B cell (primary cell): ENCODE results near the gene QSOX2. TPM values are rescaled to one million over a fixed set of nuclear protein-coding genes. Genes with fewer than 3 reads are reported as not detected.

Experiments
- ATAC-seq: fragments of 200-7000 bp; cut with Tn5 transposase; one replicate; pipeline ENCODE4 v1.10.0; 2021; ENCODE audit warnings: low read depth, mild to moderate bottlenecking, moderate number of reproducible peaks, moderate library complexity
- CTCF ChIA-PET: fragments of 350-600 bp; sonication (Branson Sonifier 250); formaldehyde crosslinking; loops from one replicate; lab custom pipeline; 2021; ENCODE audit warnings: antibody characterized with exemption, inconsistent platforms; lab: Charles Lee
- POLR2A ChIA-PET: fragments of 350-600 bp; sonication (Branson Sonifier 250); formaldehyde crosslinking; loops from one replicate; lab custom pipeline; 2021; ENCODE audit warnings: antibody characterized with exemption; lab: Charles Lee
- DNase-seq: peaks from one replicate; pipeline ENCODE4 v3.0.0; 2013
- H2AFZ ChIP-seq: 2 replicates; pipeline ENCODE4 v1.6.1; 2012; ENCODE audit warnings: mild to moderate bottlenecking, low read depth, low read length; ENCODE audit not compliant: insufficient read depth, poor library complexity, severe bottlenecking
- H3K27ac ChIP-seq, 2 donors: 1 replicate in 1 of 2; 2 replicates in 1 of 2; pipeline ENCODE4 v1.5.1; 2012 to 2013; ENCODE audit warnings: low read length in 2 of 2, mild to moderate bottlenecking in 2 of 2, moderate library complexity in 1 of 2
- H3K27me3 ChIP-seq, 4 experiments: fragments of 200-600 bp in 1 of 4; sonication (generic) in 1 of 4; replicated peaks in 1 of 4; 1 replicate in 2 of 4; 2 replicates in 2 of 4; pipeline versions ENCODE4 v1.6.1 to v1.7.0; 2013 to 2016; ENCODE audit warnings: low read length in 3 of 4, mild to moderate bottlenecking in 2 of 4, mixed read lengths in 1 of 4, moderate library complexity in 1 of 4; ENCODE audit not compliant: insufficient read depth in 4 of 4, control insufficient read depth in 3 of 4; ENCODE audit errors: control extremely low read depth in 1 of 4
- H3K36me3 ChIP-seq, 2 experiments: replicated peaks in 1 of 2; 1 replicate in 1 of 2; 2 replicates in 1 of 2; pipeline versions ENCODE4 v1.6.1 to v1.7.1; 2013; ENCODE audit warnings: low read length in 1 of 2; ENCODE audit not compliant: insufficient read depth in 2 of 2, control insufficient read depth in 1 of 2; ENCODE audit errors: control extremely low read depth in 1 of 2, extremely low read depth in 1 of 2
- H3K4me1 ChIP-seq, 2 donors: fragments of 200-600 bp in 1 of 2; sonication (generic) in 1 of 2; 1 replicate in 1 of 2; 2 replicates in 1 of 2; pipeline versions ENCODE4 v1.5.1 to v1.6.1; 2013 to 2017; ENCODE audit warnings: low read length in 2 of 2; ENCODE audit not compliant: control insufficient read depth in 2 of 2, insufficient read depth in 2 of 2
- H3K4me2 ChIP-seq: replicated peaks from 2 replicates; pipeline ENCODE3; 2012; ENCODE audit warnings: mild to moderate bottlenecking, low read depth, low read length; ENCODE audit not compliant: poor library complexity, severe bottlenecking
- H3K4me3 ChIP-seq, 5 experiments: fragments of 200-600 bp in 1 of 5; sonication (generic) in 1 of 5; 1 replicate in 3 of 5; 2 replicates in 2 of 5; pipeline versions ENCODE4 v1.5.1 to v1.7.0; 2011 to 2016; ENCODE audit warnings: low read length in 4 of 5, mild to moderate bottlenecking in 4 of 5, low read depth in 2 of 5, control low read depth in 1 of 5, moderate library complexity in 1 of 5; ENCODE audit not compliant: insufficient read depth in 1 of 5; ENCODE audit errors: control extremely low read depth in 1 of 5, extremely low read depth in 1 of 5
- H3K79me2 ChIP-seq: fragments of 200-600 bp; sonication (generic); one replicate; pipeline ENCODE4 v1.6.0; 2016; ENCODE audit warnings: low read length; ENCODE audit not compliant: control insufficient read depth, insufficient read depth
- H3K9ac ChIP-seq: fragments of 200-600 bp; sonication (generic); 2 replicates; pipeline ENCODE4 v1.6.1; 2017; ENCODE audit warnings: mild to moderate bottlenecking, low read length, moderate library complexity
- H3K9me3 ChIP-seq, 3 donors: one replicate each; pipeline versions ENCODE4 v1.6.1 to v1.7.1; 2013; ENCODE audit warnings: low read length in 2 of 3; ENCODE audit not compliant: control insufficient read depth in 2 of 3, insufficient read depth in 1 of 3; ENCODE audit errors: control extremely low read depth in 1 of 3
- H4K20me1 ChIP-seq: 2 replicates; pipeline ENCODE4 v1.6.0; 2012; ENCODE audit warnings: mild to moderate bottlenecking, low read length; ENCODE audit not compliant: insufficient read depth, control insufficient read depth, poor library complexity, severe bottlenecking
- H3K27ac Mint-ChIP-seq: one replicate; pipeline ENCODE4 v1.8.0; 2021; ENCODE audit warnings: mixed read lengths
- H3K27me3 Mint-ChIP-seq: one replicate; pipeline ENCODE4 v1.8.0; 2021; ENCODE audit warnings: mixed read lengths
- H3K4me1 Mint-ChIP-seq: one replicate; pipeline ENCODE4 v1.8.0; 2021; ENCODE audit warnings: mixed read lengths
- H3K4me3 Mint-ChIP-seq: one replicate; pipeline ENCODE4 v1.8.0; 2021; ENCODE audit warnings: mixed read lengths
- H3K9me3 Mint-ChIP-seq: one replicate; pipeline ENCODE4 v1.8.0; 2022; ENCODE audit warnings: mixed read lengths; ENCODE audit not compliant: insufficient read depth
- EZH2 ChIP-seq: IDR thresholded peaks from 2 replicates; pipeline ENCODE4 v1.6.1; 2012; ENCODE audit warnings: borderline replicate concordance, low read depth, mild to moderate bottlenecking, moderate library complexity, low read length; ENCODE audit not compliant: insufficient read depth, poor library complexity, severe bottlenecking
- WGBS: methylation state at CpG from one replicate; pipeline ENCODE4 v1.1.5; 2013; ENCODE audit warnings: missing lambda C conversion rate; ENCODE audit not compliant: insufficient coverage; 5-methylcytosine and 5-hydroxymethylcytosine counted together
- intact Hi-C: fragments of 100-400 bp; cut with micrococcal nuclease; formaldehyde crosslinking; loops from one replicate; pipeline ENCODE4 v1.10.0; 2022
- polyA plus RNA-seq: library from polyadenylated mRNA; depleted of rRNA; stranded (reverse); fragments of >200 nt; gene quantifications from 2 replicates; pipeline ENCODE4 v1.2.3, GENCODE V29; 2012
- total RNA-seq, 2 donors: library from RNA; stranded (reverse); fragments of 120-200 nt in 1 of 2; gene quantifications; 1 replicate in 1 of 2; 2 replicates in 1 of 2; pipeline versions ENCODE4 v1.2.3 to v1.2.4, GENCODE V29; 2013 to 2022
- TF ChIP-seq, protein P1 (sequence below): fragments of 200-600 bp; IDR thresholded peaks from one replicate; pipeline ENCODE4 v1.8.0; 2022; ENCODE audit warnings: antibody characterized with exemption, mild to moderate bottlenecking

The QSOX2 gene
- total and polyA plus RNA-seq, 2 donors (not counting 1 experiment from before 2014, with no cell fraction given), result 62.9 to 139 TPM

GRCh38 chr9:136180586-136180985, 65.0 kb downstream of the QSOX2 start:
- POLR2A ChIA-PET, result no interaction called here

DNA sequence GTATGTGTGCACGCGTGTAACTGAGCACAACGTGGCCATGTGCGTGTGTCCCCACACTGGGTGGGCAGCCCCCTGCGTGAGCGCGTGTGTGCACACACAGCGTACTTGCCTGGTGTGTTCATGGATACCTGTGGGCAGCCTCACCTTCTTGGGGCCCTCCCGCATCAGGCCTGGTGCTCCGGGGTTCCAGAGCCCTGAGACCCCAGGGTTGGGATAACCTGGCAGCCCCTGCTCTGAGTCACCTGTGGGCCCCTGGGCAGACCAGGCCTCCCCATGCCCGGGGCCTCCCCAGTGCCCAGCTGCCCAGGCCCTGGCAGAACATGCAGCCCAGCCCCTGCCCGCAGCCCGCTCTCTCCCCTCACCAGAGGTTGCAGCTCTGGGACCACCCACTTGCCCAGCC, 65.9 kb downstream of the QSOX2 start:
- peaks cover 0 to 8% (median 1%) of the 10 kb centered on the region in 4 experiments for H3K27me3 ChIP-seq
- CTCF ChIA-PET, result no interaction called here
- intact Hi-C loops, result no loop called here
- H3K4me1 Mint-ChIP-seq, result no peaks in the 10 kb centered on the region
- peaks cover 0 to 3% (median 0%) of the 10 kb centered on the region in 3 donors for H3K9me3 ChIP-seq
- no peak overlapping the region for H3K4me2 ChIP-seq
- H3K9ac ChIP-seq, result no peak overlapping the region
- DNase-seq (no peak), ATAC-seq (no peak)
- TF ChIP-seq, protein P1, sequence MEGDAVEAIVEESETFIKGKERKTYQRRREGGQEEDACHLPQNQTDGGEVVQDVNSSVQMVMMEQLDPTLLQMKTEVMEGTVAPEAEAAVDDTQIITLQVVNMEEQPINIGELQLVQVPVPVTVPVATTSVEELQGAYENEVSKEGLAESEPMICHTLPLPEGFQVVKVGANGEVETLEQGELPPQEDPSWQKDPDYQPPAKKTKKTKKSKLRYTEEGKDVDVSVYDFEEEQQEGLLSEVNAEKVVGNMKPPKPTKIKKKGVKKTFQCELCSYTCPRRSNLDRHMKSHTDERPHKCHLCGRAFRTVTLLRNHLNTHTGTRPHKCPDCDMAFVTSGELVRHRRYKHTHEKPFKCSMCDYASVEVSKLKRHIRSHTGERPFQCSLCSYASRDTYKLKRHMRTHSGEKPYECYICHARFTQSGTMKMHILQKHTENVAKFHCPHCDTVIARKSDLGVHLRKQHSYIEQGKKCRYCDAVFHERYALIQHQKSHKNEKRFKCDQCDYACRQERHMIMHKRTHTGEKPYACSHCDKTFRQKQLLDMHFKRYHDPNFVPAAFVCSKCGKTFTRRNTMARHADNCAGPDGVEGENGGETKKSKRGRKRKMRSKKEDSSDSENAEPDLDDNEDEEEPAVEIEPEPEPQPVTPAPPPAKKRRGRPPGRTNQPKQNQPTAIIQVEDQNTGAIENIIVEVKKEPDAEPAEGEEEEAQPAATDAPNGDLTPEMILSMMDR, result no peak
- no peak for TF ChIP-seq EZH2
- no peak overlapping the region for H3K4me3 Mint-ChIP-seq
- no peak overlapping the region for H2AFZ ChIP-seq
- H3K36me3 ChIP-seq, result no peaks in the 10 kb centered on the region
- no peak overlapping the region for H3K27ac Mint-ChIP-seq
- H3K4me1 ChIP-seq, result no peaks in the 10 kb centered on the region
- WGBS, result 95% methylated on average over 13 of the region's 13 CpGs
- H3K27ac ChIP-seq, result no peak overlapping the region
- H3K27me3 Mint-ChIP-seq, result peaks cover 6% of the 10 kb centered on the region
- H3K9me3 Mint-ChIP-seq, result no peaks in the 10 kb centered on the region
- H3K79me2 ChIP-seq, result no peaks in the 10 kb centered on the region
- H3K4me3 ChIP-seq, result no peak overlapping the region
- no peaks in the 10 kb centered on the region for H4K20me1 ChIP-seq
- POLR2A ChIA-PET, result no interaction called here

More at GRCh38 chr9:136180586-136180985, 65.0 kb downstream of the QSOX2 start:
- TF ChIP-seq EZH2, result no peak
- TF ChIP-seq, protein P1, result no peak
- ATAC-seq, result no peak
- CTCF ChIA-PET, result no interaction called here
- Mint-ChIP-seq H3K27ac (no peak overlapping the region), H3K27me3 (peaks cover 13% of the 10 kb centered on the region), H3K4me1 (no peaks in the 10 kb centered on the region), H3K9me3 (no peaks in the 10 kb centered on the region), H3K4me3 (no peak overlapping the region)
- H3K27me3 ChIP-seq, result peaks cover 0 to 16% (median 0%) of the 10 kb centered on the region in 4 experiments
- no peaks in the 10 kb centered on the region for H3K9me3 ChIP-seq
- intact Hi-C loops, result no loop called here
- H2AFZ ChIP-seq, result no peak overlapping the region
- H3K4me1 ChIP-seq, result no peaks in the 10 kb centered on the region
- no peaks in the 10 kb centered on the region for H3K36me3 ChIP-seq
- no peak overlapping the region for H3K4me3 ChIP-seq
- H3K79me2 ChIP-seq, result no peaks in the 10 kb centered on the region
- no peak overlapping the region for H3K27ac ChIP-seq
- no peak overlapping the region for H3K4me2 ChIP-seq
- H4K20me1 ChIP-seq, result no peaks in the 10 kb centered on the region
- DNase-seq, result no peak
- 71% methylated on average over 8 of the region's 11 CpGs for WGBS
- no peak overlapping the region for H3K9ac ChIP-seq
